OCI-LY1 (cell line): Measurements from ENCODE around the gene DUSP1.

ENCODE experiments used
- H2AFZ ChIP-seq: fragments of 200-600 bp; sonication (generic), shearing (Covaris generic); 2 replicates; pipeline ENCODE4 v1.6.0; 2014; ENCODE audit warnings: antibody characterized with exemption, mild to moderate bottlenecking, low read length
- H3F3A ChIP-seq: fragments of 200-600 bp; sonication (generic), shearing (Covaris generic); 2 replicates; pipeline ENCODE4 v1.6.0; 2014; ENCODE audit warnings: mild to moderate bottlenecking, antibody characterized with exemption, low read length, moderate library complexity; ENCODE audit not compliant: insufficient read depth
- H3K27ac ChIP-seq: fragments of 200-600 bp; sonication (generic); 2 replicates; pipeline ENCODE4 v1.5.1; 2014; ENCODE audit warnings: low read length, mixed run types, mild to moderate bottlenecking, low read depth; ENCODE audit not compliant: poor library complexity, severe bottlenecking
- H3K27me3 ChIP-seq: fragments of 200-600 bp; sonication (generic); 2 replicates; pipeline ENCODE4 v1.6.0; 2014; ENCODE audit warnings: antibody characterized with exemption, mild to moderate bottlenecking, low read length, moderate library complexity; ENCODE audit not compliant: insufficient read depth
- H3K36me3 ChIP-seq: fragments of 200-600 bp; sonication (generic); 2 replicates; pipeline ENCODE4 v1.6.1; 2014; ENCODE audit warnings: mild to moderate bottlenecking, antibody characterized with exemption, low read length, moderate library complexity, mixed read lengths; ENCODE audit not compliant: insufficient read depth
- H3K4me1 ChIP-seq: fragments of 200-600 bp; sonication (generic); 2 replicates; pipeline ENCODE4 v1.5.1; 2014; ENCODE audit warnings: mild to moderate bottlenecking, low read length, moderate library complexity; ENCODE audit not compliant: insufficient read depth, severe bottlenecking
- H3K4me2 ChIP-seq: fragments of 200-600 bp; sonication (generic), shearing (Covaris generic); 2 replicates; pipeline ENCODE4 v1.6.1; 2014; ENCODE audit warnings: low read length
- H3K4me3 ChIP-seq: fragments of 200-600 bp; sonication (generic); 2 replicates; pipeline ENCODE4 v1.5.1; 2014; ENCODE audit warnings: low read length, low read depth, mild to moderate bottlenecking, mixed read lengths; ENCODE audit not compliant: poor library complexity, severe bottlenecking
- H3K79me2 ChIP-seq: fragments of 200-600 bp; shearing (Covaris generic); 2 replicates; pipeline ENCODE4 v1.6.1; 2016; ENCODE audit warnings: mixed run types, low read length, mixed read lengths; ENCODE audit not compliant: insufficient read depth
- H3K9ac ChIP-seq: fragments of 200-600 bp; sonication (generic), shearing (Covaris generic); 2 replicates; pipeline ENCODE4 v1.6.1; 2014; ENCODE audit warnings: mild to moderate bottlenecking, low read length, mixed read lengths
- H3K9me2 ChIP-seq: fragments of 200-600 bp; sonication (generic), shearing (Covaris generic); 2 replicates; pipeline ENCODE4 v1.6.1; 2014; ENCODE audit warnings: low read depth, mild to moderate bottlenecking, low read length, mixed read lengths
- H3K9me3 ChIP-seq: fragments of 200-600 bp; shearing (Covaris generic); 2 replicates; pipeline ENCODE4 v1.6.1; 2014; ENCODE audit warnings: low read length, mixed read lengths
- H4K20me1 ChIP-seq: fragments of 200-600 bp; sonication (generic), shearing (Covaris generic); 2 replicates; pipeline ENCODE4 v1.6.0; 2016; ENCODE audit warnings: mild to moderate bottlenecking, low read length; ENCODE audit not compliant: insufficient read depth
- CTCF ChIP-seq: fragments of 200-600 bp; sonication (generic), shearing (Covaris generic); IDR thresholded peaks from 2 replicates; pipeline ENCODE4 v1.5.1; 2017; ENCODE audit warnings: mild to moderate bottlenecking, antibody characterized with exemption, low read length, moderate library complexity, mixed read lengths
- EZH2 ChIP-seq: fragments of 200-600 bp; sonication (generic), shearing (Covaris generic); IDR thresholded peaks from 2 replicates; pipeline ENCODE4 v1.8.0; 2017; ENCODE audit warnings: borderline replicate concordance, mixed run types, mild to moderate bottlenecking, antibody characterized with exemption, low read length, moderate library complexity, mixed read lengths

The DUSP1 gene

DNA sequence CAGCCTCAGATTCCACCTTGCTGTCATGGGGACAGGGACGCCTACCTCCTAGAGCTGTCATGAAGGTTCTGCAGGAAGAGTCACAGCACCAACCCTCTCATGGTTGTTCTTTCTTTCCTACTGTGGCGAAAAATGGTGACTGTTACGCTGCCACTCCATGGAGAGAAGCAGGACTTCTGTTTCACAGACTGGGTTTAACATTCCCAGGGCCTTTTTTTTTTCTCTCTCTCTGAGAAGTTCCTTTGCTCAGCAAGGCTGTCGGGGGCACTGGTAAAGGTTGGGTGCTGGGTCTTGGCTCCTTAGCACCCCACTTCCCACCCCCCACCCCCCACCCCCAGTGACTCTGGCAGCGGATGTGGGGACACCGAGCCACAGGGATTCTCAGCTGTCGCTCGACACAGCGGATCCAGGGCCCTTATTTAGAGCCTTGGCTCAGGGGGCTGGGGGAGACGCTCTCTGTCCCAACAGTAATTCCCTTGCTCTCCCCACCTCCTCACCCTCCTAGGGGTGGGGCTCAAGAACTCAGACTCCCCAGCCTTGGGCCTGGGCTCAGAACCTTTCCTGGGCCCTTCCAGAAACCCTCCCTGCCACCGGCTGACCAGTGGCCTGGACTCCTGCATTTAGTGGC is 34.4 kb downstream of the DUSP1 start:
- no peaks in the 10 kb centered on the region for H3K79me2 ChIP-seq
- H4K20me1 ChIP-seq, result no peaks in the 10 kb centered on the region
- H3K27me3 ChIP-seq, result peaks cover 13% of the 10 kb centered on the region; the same call in 1 of the 2 replicates
- no peak overlapping the region for H2AFZ ChIP-seq
- TF ChIP-seq CTCF (no peak), EZH2 (no peak)
- H3K27ac ChIP-seq, result no peak overlapping the region
- no peaks in the 10 kb centered on the region for H3K9me2 ChIP-seq
- H3K9me3 ChIP-seq, result no peaks in the 10 kb centered on the region
- H3K4me1 ChIP-seq, result no peaks in the 10 kb centered on the region
- no peaks in the 10 kb centered on the region for H3F3A ChIP-seq
- H3K9ac ChIP-seq, result no peak overlapping the region
- no peaks in the 10 kb centered on the region for H3K36me3 ChIP-seq
- no peak overlapping the region for H3K4me2 ChIP-seq
- H3K4me3 ChIP-seq, result no peak overlapping the region

- no peak overlapping the region for H3K9ac ChIP-seq
- H3K36me3 ChIP-seq, result no peaks in the 10 kb centered on the region
- no peaks in the 10 kb centered on the region for H3K9me3 ChIP-seq
- H4K20me1 ChIP-seq, result no peaks in the 10 kb centered on the region
- H3F3A ChIP-seq, result no peaks in the 10 kb centered on the region
- H2AFZ ChIP-seq, result no peak overlapping the region
- H3K9me2 ChIP-seq, result no peaks in the 10 kb centered on the region
- no peaks in the 10 kb centered on the region for H3K79me2 ChIP-seq
- H3K27ac ChIP-seq, result no peak overlapping the region
- no peak overlapping the region for H3K4me3 ChIP-seq
- no peak overlapping the region for H3K4me2 ChIP-seq
- TF ChIP-seq CTCF (no peak), EZH2 (no peak)
- peaks cover 12% of the 10 kb centered on the region for H3K27me3 ChIP-seq
- no peaks in the 10 kb centered on the region for H3K4me1 ChIP-seq
Observed at GRCh38 chr5:172735141-172735831, 35.7 kb downstream of the DUSP1 start.

DNA sequence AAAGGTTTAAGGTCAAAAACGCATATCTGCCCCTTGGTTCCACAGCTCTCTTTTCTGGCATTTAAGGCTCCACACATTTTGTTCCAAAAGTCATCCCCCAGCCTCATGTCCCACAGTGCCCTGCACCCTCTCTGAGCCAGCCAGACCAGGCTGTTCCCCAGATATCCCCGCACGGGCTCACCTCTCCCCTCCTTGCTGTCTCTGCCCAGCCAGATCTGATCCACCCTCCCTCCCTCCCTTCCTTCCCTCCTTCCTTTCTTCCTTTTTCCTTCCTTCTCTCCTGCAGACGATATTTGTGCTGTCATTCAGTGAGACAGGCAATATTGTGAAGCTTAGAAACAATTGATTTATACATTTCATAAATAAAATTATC is 37.0 kb downstream of the DUSP1 start:
- Histone ChIP-seq H3K9me3 (no peaks in the 10 kb centered on the region), H3K4me3 (no peak overlapping the region), H3K4me2 (no peak overlapping the region), H3K9ac (no peak overlapping the region), H3F3A (no peaks in the 10 kb centered on the region), H3K4me1 (no peaks in the 10 kb centered on the region), H3K27ac (no peak overlapping the region), H3K79me2 (no peaks in the 10 kb centered on the region), H4K20me1 (no peaks in the 10 kb centered on the region), H2AFZ (no peak overlapping the region), H3K36me3 (no peaks in the 10 kb centered on the region), H3K27me3 (peaks cover 8% of the 10 kb centered on the region), H3K9me2 (no peaks in the 10 kb centered on the region)
- TF ChIP-seq CTCF (no peak), EZH2 (no peak)
